IMR-90 (cell line): ENCODE data around the gene SYT6.

Source experiments
- BHLHE40 ChIP-seq: fragments of 150-350 bp; IDR thresholded peaks from 2 replicates; pipeline ENCODE4 v1.6.1; 2016; ENCODE audit warnings: mild to moderate bottlenecking, low read depth, low read length
- CHD1 ChIP-seq: IDR thresholded peaks from 2 replicates; pipeline ENCODE4 v1.6.1; 2012; ENCODE audit warnings: low read depth, low read length, improper control_type of control experiment
- MAZ ChIP-seq: IDR thresholded peaks from 2 replicates; pipeline ENCODE4 v1.6.1; 2012; ENCODE audit warnings: low read depth, mild to moderate bottlenecking, low read length, improper control_type of control experiment, moderate library complexity, borderline replicate concordance
- NFE2L2 ChIP-seq: fragments of 150-350 bp; IDR thresholded peaks from 2 replicates; pipeline ENCODE4 v1.6.1; 2016; ENCODE audit warnings: low read depth, mild to moderate bottlenecking, low read length
- POLR2A ChIP-seq: IDR thresholded peaks from 2 replicates; pipeline ENCODE4 v1.6.1; 2012; ENCODE audit warnings: mild to moderate bottlenecking, low read depth, low read length
- RAD21 ChIP-seq: IDR thresholded peaks from 2 replicates; pipeline ENCODE4 v1.6.1; 2012; ENCODE audit warnings: low read length, improper control_type of control experiment
- RCOR1 ChIP-seq: IDR thresholded peaks from 2 replicates; pipeline ENCODE4 v1.6.1; 2012; ENCODE audit warnings: mild to moderate bottlenecking, low read length, improper control_type of control experiment; ENCODE audit not compliant: insufficient replicate concordance
- RFX5 ChIP-seq: IDR thresholded peaks from 2 replicates; pipeline ENCODE4 v1.8.0; 2012; ENCODE audit warnings: low read depth, mild to moderate bottlenecking, low read length, moderate library complexity
- TF ChIP-seq, protein P1 (sequence below): conservative IDR thresholded peaks from 2 replicates; pipeline ENCODE4 v1.5.1; 2012; ENCODE audit warnings: mild to moderate bottlenecking, low read depth, low read length, improper control_type of control experiment

DNA sequence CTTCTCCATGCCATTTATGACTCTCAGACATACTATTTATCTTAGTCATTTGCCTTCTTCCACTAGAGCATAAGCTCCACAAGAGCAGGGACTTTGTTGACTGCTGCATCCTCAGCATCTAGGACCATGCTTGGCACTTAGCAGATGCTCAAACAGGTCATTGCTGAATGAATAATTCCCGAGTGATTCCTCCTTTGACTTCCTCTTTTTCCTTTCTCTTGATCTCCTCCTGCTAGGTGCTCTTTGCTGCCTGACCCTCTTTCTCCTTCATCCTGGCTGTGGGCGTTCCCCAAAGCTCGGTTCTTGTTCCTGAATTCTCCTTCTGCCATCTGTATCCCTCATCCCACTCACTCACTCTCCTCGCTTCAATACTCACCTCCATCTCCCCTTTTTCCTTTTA, 23.5 kb downstream of the SYT6 start:
- TF ChIP-seq RAD21 (no peak), RFX5 (no peak), RCOR1 (no peak), POLR2A (no peak), MAZ (no peak), BHLHE40 (no peak), NFE2L2 (no peak), CHD1 (no peak)
- TF ChIP-seq, protein P1, sequence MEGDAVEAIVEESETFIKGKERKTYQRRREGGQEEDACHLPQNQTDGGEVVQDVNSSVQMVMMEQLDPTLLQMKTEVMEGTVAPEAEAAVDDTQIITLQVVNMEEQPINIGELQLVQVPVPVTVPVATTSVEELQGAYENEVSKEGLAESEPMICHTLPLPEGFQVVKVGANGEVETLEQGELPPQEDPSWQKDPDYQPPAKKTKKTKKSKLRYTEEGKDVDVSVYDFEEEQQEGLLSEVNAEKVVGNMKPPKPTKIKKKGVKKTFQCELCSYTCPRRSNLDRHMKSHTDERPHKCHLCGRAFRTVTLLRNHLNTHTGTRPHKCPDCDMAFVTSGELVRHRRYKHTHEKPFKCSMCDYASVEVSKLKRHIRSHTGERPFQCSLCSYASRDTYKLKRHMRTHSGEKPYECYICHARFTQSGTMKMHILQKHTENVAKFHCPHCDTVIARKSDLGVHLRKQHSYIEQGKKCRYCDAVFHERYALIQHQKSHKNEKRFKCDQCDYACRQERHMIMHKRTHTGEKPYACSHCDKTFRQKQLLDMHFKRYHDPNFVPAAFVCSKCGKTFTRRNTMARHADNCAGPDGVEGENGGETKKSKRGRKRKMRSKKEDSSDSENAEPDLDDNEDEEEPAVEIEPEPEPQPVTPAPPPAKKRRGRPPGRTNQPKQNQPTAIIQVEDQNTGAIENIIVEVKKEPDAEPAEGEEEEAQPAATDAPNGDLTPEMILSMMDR = no peak
